ENCODE measurements around the gene TNFAIP1. TPM values are rescaled to one million over a fixed set of nuclear protein-coding genes. Genes with fewer than 3 reads are reported as not detected.

The TNFAIP1 gene
- total and polyA plus RNA-seq, 5 donors from 2014 or later: 6.5 to 15.7 (median 9.7) TPM

- peaks cover 20% of the 10 kb centered on the region for H3K36me3 Mint-ChIP-seq
Observed at GRCh38 chr17:28327031-28327607, 8.4 kb upstream of the TNFAIP1 start.

GRCh38 chr17:28327709-28328108 lies 7.9 kb upstream of the TNFAIP1 start:
- H3K27me3 ChIP-seq (ENCODE audit: control insufficient read depth, insufficient read depth, low read length): no peaks in the 10 kb centered on the region

More at GRCh38 chr17:28327031-28327607, 8.4 kb upstream of the TNFAIP1 start:
- H3K36me3 ChIP-seq (ENCODE audit: control insufficient read depth, insufficient read depth, low read length): peaks cover 36% of the 10 kb centered on the region
- no peak overlapping the region for H3K27ac ChIP-seq (ENCODE audit: insufficient read depth, low read length, poor library complexity, severe bottlenecking)
- Mint-ChIP-seq H3K27ac (no peak overlapping the region), H3K9me3 (no peaks in the 10 kb centered on the region), H3K27me3 (no peaks in the 10 kb centered on the region), H3K4me1 (peaks cover 0 to 4% (median 2%) of the 10 kb centered on the region in 4 donors), H3K4me3 (peak overlapping the region in 1 of 4 donors; percentile 13)
- H3K9me3 ChIP-seq (ENCODE audit: control insufficient read depth in 2 of 2, low read length in 2 of 2): no peaks in the 10 kb centered on the region
- H3K27me3 ChIP-seq (ENCODE audit: control insufficient read depth, insufficient read depth, low read length): no peaks in the 10 kb centered on the region
- H3K4me3 ChIP-seq (ENCODE audit: low read depth, low read length): no peak overlapping the region
- ATAC-seq (ENCODE audit: low read depth in 2 of 2) (peak in 1 of 2 donors; percentile 12), DNase-seq (peak in 1 of 3 donors; percentile 31)
- no peaks in the 10 kb centered on the region for H3K4me1 ChIP-seq (ENCODE audit: control insufficient read depth, insufficient read depth, low read length, poor library complexity, severe bottlenecking)

GRCh38 chr17:28328325-28328724 lies 7.2 kb upstream of the TNFAIP1 start:
- DNase-seq (no peak), ATAC-seq (ENCODE audit: low read depth in 2 of 2) (no peak)
- Histone ChIP-seq H3K27me3 (ENCODE audit: control insufficient read depth, insufficient read depth, low read length) (no peaks in the 10 kb centered on the region), H3K9me3 (ENCODE audit: control insufficient read depth in 2 of 2, low read length in 2 of 2) (no peaks in the 10 kb centered on the region), H3K36me3 (ENCODE audit: control insufficient read depth, insufficient read depth, low read length) (peaks cover 36% of the 10 kb centered on the region), H3K27ac (ENCODE audit: insufficient read depth, low read length, poor library complexity, severe bottlenecking) (no peak overlapping the region), H3K4me1 (ENCODE audit: control insufficient read depth, insufficient read depth, low read length, poor library complexity, severe bottlenecking) (no peaks in the 10 kb centered on the region), H3K4me3 (ENCODE audit: low read depth, low read length) (no peak overlapping the region)
- Mint-ChIP-seq H3K4me1 (peaks cover 0 to 6% (median 1%) of the 10 kb centered on the region in 4 donors), H3K4me3 (no peak overlapping the region), H3K36me3 (peaks cover 23% of the 10 kb centered on the region), H3K9me3 (no peaks in the 10 kb centered on the region), H3K27ac (peak overlapping the region in 1 of 3 donors; percentile 15), H3K27me3 (no peaks in the 10 kb centered on the region)

More at GRCh38 chr17:28327709-28328108, 7.9 kb upstream of the TNFAIP1 start:
- Mint-ChIP-seq H3K4me3 (no peak overlapping the region), H3K36me3 (peaks cover 23% of the 10 kb centered on the region), H3K4me1 (peaks cover 0 to 6% (median 2%) of the 10 kb centered on the region in 4 donors), H3K27me3 (no peaks in the 10 kb centered on the region), H3K9me3 (no peaks in the 10 kb centered on the region), H3K27ac (no peak overlapping the region)
- H3K36me3 ChIP-seq (ENCODE audit: control insufficient read depth, insufficient read depth, low read length): peaks cover 36% of the 10 kb centered on the region
- no peaks in the 10 kb centered on the region for H3K4me1 ChIP-seq (ENCODE audit: control insufficient read depth, insufficient read depth, low read length, poor library complexity, severe bottlenecking)
- H3K4me3 ChIP-seq (ENCODE audit: low read depth, low read length): no peak overlapping the region
- no peak for DNase-seq
- no peak overlapping the region for H3K27ac ChIP-seq (ENCODE audit: insufficient read depth, low read length, poor library complexity, severe bottlenecking)
- no peaks in the 10 kb centered on the region for H3K9me3 ChIP-seq (ENCODE audit: control insufficient read depth in 2 of 2, low read length in 2 of 2)
- ATAC-seq (ENCODE audit: low read depth in 2 of 2): no peak

- Histone ChIP-seq H3K9me3 (ENCODE audit: control insufficient read depth in 2 of 2, low read length in 2 of 2) (no peaks in the 10 kb centered on the region), H3K4me3 (ENCODE audit: low read depth, low read length) (no peak overlapping the region), H3K27ac (ENCODE audit: insufficient read depth, low read length, poor library complexity, severe bottlenecking) (no peak overlapping the region), H3K4me1 (ENCODE audit: control insufficient read depth, insufficient read depth, low read length, poor library complexity, severe bottlenecking) (peaks cover 12% of the 10 kb centered on the region), H3K27me3 (ENCODE audit: control insufficient read depth, insufficient read depth, low read length) (no peaks in the 10 kb centered on the region), H3K36me3 (ENCODE audit: control insufficient read depth, insufficient read depth, low read length) (peaks cover 36% of the 10 kb centered on the region)
- ATAC-seq (ENCODE audit: low read depth in 2 of 2): no peak
- H3K4me3 Mint-ChIP-seq: peak overlapping the region in 2 of 4 donors; percentile 47 to 64
- peaks cover 23% of the 10 kb centered on the region for H3K36me3 Mint-ChIP-seq
- H3K27ac Mint-ChIP-seq: peak overlapping the region in 1 of 3 donors; percentile 20
- H3K4me1 Mint-ChIP-seq: peaks cover 4 to 26% (median 18%) of the 10 kb centered on the region in 4 donors
- no peak for DNase-seq
- no peaks in the 10 kb centered on the region for H3K9me3 Mint-ChIP-seq
- no peaks in the 10 kb centered on the region for H3K27me3 Mint-ChIP-seq
Observed at GRCh38 chr17:28330671-28331070, 4.9 kb upstream of the TNFAIP1 start.

- no peak overlapping the region for H3K4me3 ChIP-seq (ENCODE audit: low read depth, low read length)
- H3K9me3 Mint-ChIP-seq: no peaks in the 10 kb centered on the region
- no peak for DNase-seq
- no peak overlapping the region for H3K27ac ChIP-seq (ENCODE audit: insufficient read depth, low read length, poor library complexity, severe bottlenecking)
- peaks cover 36% of the 10 kb centered on the region for H3K36me3 ChIP-seq (ENCODE audit: control insufficient read depth, insufficient read depth, low read length)
- H3K27me3 Mint-ChIP-seq: no peaks in the 10 kb centered on the region
- peaks cover 25% of the 10 kb centered on the region for H3K4me1 ChIP-seq (ENCODE audit: control insufficient read depth, insufficient read depth, low read length, poor library complexity, severe bottlenecking)
- peak overlapping the region in 2 of 3 donors; percentile 3 to 60 for H3K27ac Mint-ChIP-seq
- no peak for ATAC-seq (ENCODE audit: low read depth in 2 of 2)
- peaks cover 4 to 37% (median 28%) of the 10 kb centered on the region in 4 donors for H3K4me1 Mint-ChIP-seq
- peaks cover 19% of the 10 kb centered on the region for H3K36me3 Mint-ChIP-seq
- no peaks in the 10 kb centered on the region for H3K9me3 ChIP-seq (ENCODE audit: control insufficient read depth in 2 of 2, low read length in 2 of 2)
- H3K27me3 ChIP-seq (ENCODE audit: control insufficient read depth, insufficient read depth, low read length): no peaks in the 10 kb centered on the region
- H3K4me3 Mint-ChIP-seq: peak overlapping the region in 1 of 4 donors; percentile 67
Observed at GRCh38 chr17:28331891-28332420, 3.6 kb upstream of the TNFAIP1 start.

GRCh38 chr17:28333083-28333746 lies 2.3 kb upstream of the TNFAIP1 start:
- Mint-ChIP-seq H3K36me3 (peaks cover 13% of the 10 kb centered on the region), H3K27ac (peak overlapping the region in 1 of 3 donors; percentile 96), H3K27me3 (no peaks in the 10 kb centered on the region), H3K4me1 (peaks cover 4 to 49% (median 38%) of the 10 kb centered on the region in 4 donors), H3K9me3 (no peaks in the 10 kb centered on the region), H3K4me3 (peak overlapping the region; percentile 69 to 98 (median 88))
- no peak overlapping the region for H3K4me3 ChIP-seq (ENCODE audit: low read depth, low read length)
- ATAC-seq (ENCODE audit: low read depth in 2 of 2) (no peak), DNase-seq (no peak)
- H3K36me3 ChIP-seq (ENCODE audit: control insufficient read depth, insufficient read depth, low read length): peaks cover 28% of the 10 kb centered on the region
- no peaks in the 10 kb centered on the region for H3K27me3 ChIP-seq (ENCODE audit: control insufficient read depth, insufficient read depth, low read length)
- no peaks in the 10 kb centered on the region for H3K9me3 ChIP-seq (ENCODE audit: control insufficient read depth in 2 of 2, low read length in 2 of 2)
- no peak overlapping the region for H3K27ac ChIP-seq (ENCODE audit: insufficient read depth, low read length, poor library complexity, severe bottlenecking)
- H3K4me1 ChIP-seq (ENCODE audit: control insufficient read depth, insufficient read depth, low read length, poor library complexity, severe bottlenecking): peaks cover 26% of the 10 kb centered on the region

GRCh38 chr17:28334171-28334570 lies 1.4 kb upstream of the TNFAIP1 start:
- peak overlapping the region; percentile 92 for H3K27ac ChIP-seq (ENCODE audit: insufficient read depth, low read length, poor library complexity, severe bottlenecking)
- H3K27me3 Mint-ChIP-seq: no peaks in the 10 kb centered on the region
- no peak for ATAC-seq (ENCODE audit: low read depth in 2 of 2)

More at GRCh38 chr17:28334171-28334570, 1.4 kb upstream of the TNFAIP1 start:
- Mint-ChIP-seq H3K9me3 (no peaks in the 10 kb centered on the region), H3K4me1 (peaks cover 4 to 55% (median 43%) of the 10 kb centered on the region in 4 donors), H3K4me3 (peak overlapping the region; percentile 95 to 98 (median 97)), H3K27ac (peak overlapping the region in 2 of 3 donors; percentile 96 to 97), H3K36me3 (peaks cover 4% of the 10 kb centered on the region)
- H3K27me3 ChIP-seq (ENCODE audit: control insufficient read depth, insufficient read depth, low read length): no peaks in the 10 kb centered on the region
- no peak for DNase-seq
- H3K36me3 ChIP-seq (ENCODE audit: control insufficient read depth, insufficient read depth, low read length): peaks cover 18% of the 10 kb centered on the region
- H3K4me1 ChIP-seq (ENCODE audit: control insufficient read depth, insufficient read depth, low read length, poor library complexity, severe bottlenecking): peaks cover 26% of the 10 kb centered on the region
- no peaks in the 10 kb centered on the region for H3K9me3 ChIP-seq (ENCODE audit: control insufficient read depth in 2 of 2, low read length in 2 of 2)
- peak overlapping the region; percentile 63 for H3K4me3 ChIP-seq (ENCODE audit: low read depth, low read length)
